Panc1 (cell line): ENCODE results near the gene DST.

ENCODE experiments used
- POLR2AphosphoS5 ChIP-seq: IDR thresholded peaks from 2 replicates; pipeline ENCODE4 v1.6.1; 2012; ENCODE audit warnings: mild to moderate bottlenecking, low read depth, low read length, moderate library complexity
- TCF7L2 ChIP-seq: IDR thresholded peaks from 2 replicates; pipeline ENCODE4 v1.6.1; 2011; ENCODE audit warnings: mild to moderate bottlenecking, low read depth, low read length, inconsistent platforms
- TF ChIP-seq, protein P1 (sequence below): fragments of 450-650 bp; IDR thresholded peaks from 2 replicates; pipeline ENCODE4 v1.5.1; 2017; ENCODE audit warnings: mild to moderate bottlenecking
- TF ChIP-seq, protein P2 (sequence below), 2 experiments: IDR thresholded peaks; 2 replicates each; pipeline ENCODE4 v1.6.1; 2011 to 2012; ENCODE audit warnings: low read depth in 2 of 2, control low read depth in 1 of 2, low read length in 1 of 2, mild to moderate bottlenecking in 1 of 2, moderate library complexity in 1 of 2; ENCODE audit not compliant: insufficient read depth in 1 of 2

DNA sequence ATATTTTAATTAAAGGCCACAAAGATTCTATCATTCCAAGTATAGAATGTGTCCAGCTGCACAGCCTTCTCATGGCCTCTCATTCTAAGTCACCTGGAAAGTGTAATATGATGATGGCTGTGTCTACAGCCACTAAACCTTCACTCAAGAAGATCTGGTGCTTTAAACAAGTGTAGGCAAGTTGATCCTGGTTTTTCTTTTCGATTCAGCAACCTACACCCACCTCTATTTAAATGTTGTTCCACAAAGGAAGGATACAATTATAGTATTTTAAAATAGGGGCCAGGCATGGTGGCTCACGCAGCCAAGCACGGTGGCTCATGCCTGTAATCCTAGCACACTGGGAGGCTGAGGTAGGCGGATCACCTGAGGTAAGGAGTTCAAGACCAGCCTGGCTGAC is 25.5 kb upstream of the DST start:
- TF ChIP-seq, protein P1, sequence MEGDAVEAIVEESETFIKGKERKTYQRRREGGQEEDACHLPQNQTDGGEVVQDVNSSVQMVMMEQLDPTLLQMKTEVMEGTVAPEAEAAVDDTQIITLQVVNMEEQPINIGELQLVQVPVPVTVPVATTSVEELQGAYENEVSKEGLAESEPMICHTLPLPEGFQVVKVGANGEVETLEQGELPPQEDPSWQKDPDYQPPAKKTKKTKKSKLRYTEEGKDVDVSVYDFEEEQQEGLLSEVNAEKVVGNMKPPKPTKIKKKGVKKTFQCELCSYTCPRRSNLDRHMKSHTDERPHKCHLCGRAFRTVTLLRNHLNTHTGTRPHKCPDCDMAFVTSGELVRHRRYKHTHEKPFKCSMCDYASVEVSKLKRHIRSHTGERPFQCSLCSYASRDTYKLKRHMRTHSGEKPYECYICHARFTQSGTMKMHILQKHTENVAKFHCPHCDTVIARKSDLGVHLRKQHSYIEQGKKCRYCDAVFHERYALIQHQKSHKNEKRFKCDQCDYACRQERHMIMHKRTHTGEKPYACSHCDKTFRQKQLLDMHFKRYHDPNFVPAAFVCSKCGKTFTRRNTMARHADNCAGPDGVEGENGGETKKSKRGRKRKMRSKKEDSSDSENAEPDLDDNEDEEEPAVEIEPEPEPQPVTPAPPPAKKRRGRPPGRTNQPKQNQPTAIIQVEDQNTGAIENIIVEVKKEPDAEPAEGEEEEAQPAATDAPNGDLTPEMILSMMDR, result no peak
- TF ChIP-seq, protein P2, sequence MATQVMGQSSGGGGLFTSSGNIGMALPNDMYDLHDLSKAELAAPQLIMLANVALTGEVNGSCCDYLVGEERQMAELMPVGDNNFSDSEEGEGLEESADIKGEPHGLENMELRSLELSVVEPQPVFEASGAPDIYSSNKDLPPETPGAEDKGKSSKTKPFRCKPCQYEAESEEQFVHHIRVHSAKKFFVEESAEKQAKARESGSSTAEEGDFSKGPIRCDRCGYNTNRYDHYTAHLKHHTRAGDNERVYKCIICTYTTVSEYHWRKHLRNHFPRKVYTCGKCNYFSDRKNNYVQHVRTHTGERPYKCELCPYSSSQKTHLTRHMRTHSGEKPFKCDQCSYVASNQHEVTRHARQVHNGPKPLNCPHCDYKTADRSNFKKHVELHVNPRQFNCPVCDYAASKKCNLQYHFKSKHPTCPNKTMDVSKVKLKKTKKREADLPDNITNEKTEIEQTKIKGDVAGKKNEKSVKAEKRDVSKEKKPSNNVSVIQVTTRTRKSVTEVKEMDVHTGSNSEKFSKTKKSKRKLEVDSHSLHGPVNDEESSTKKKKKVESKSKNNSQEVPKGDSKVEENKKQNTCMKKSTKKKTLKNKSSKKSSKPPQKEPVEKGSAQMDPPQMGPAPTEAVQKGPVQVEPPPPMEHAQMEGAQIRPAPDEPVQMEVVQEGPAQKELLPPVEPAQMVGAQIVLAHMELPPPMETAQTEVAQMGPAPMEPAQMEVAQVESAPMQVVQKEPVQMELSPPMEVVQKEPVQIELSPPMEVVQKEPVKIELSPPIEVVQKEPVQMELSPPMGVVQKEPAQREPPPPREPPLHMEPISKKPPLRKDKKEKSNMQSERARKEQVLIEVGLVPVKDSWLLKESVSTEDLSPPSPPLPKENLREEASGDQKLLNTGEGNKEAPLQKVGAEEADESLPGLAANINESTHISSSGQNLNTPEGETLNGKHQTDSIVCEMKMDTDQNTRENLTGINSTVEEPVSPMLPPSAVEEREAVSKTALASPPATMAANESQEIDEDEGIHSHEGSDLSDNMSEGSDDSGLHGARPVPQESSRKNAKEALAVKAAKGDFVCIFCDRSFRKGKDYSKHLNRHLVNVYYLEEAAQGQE (IDR thresholded peaks at IDR 0.05; ENCODE audit: insufficient read depth in 1 of 2, low read depth in 2 of 2, low read length in 1 of 2), result no peak
- no peak for TF ChIP-seq POLR2AphosphoS5
- TF ChIP-seq TCF7L2, result no peak
